Osteoblast (primary cell): ENCODE results near the gene PDE4B. TPM values are rescaled to one million over a fixed set of nuclear protein-coding genes. Genes with fewer than 3 reads are reported as not detected.

Experiments
- DNase-seq: peaks from one replicate; pipeline ENCODE4 v3.0.0; 2011; ENCODE audit warnings: low spot score, mixed read lengths; ENCODE audit not compliant: insufficient read length; ENCODE audit errors: missing footprints
- H2AFZ ChIP-seq: 2 replicates; pipeline ENCODE4 v1.6.0; 2011; ENCODE audit warnings: mild to moderate bottlenecking, low read length
- H3K27ac ChIP-seq: 2 replicates; pipeline ENCODE4 v1.5.1; 2011; ENCODE audit warnings: mild to moderate bottlenecking, low read depth, low read length, moderate library complexity
- H3K27me3 ChIP-seq: 2 replicates; pipeline ENCODE4 v1.6.0; 2012; ENCODE audit warnings: mild to moderate bottlenecking, control low read depth, inconsistent platforms, low read length, moderate library complexity; ENCODE audit not compliant: insufficient read depth
- H3K36me3 ChIP-seq: 2 replicates; pipeline ENCODE4 v1.5.1; 2011; ENCODE audit warnings: mild to moderate bottlenecking, low read length, control low read depth, moderate library complexity; ENCODE audit not compliant: insufficient read depth
- H3K4me1 ChIP-seq: 2 replicates; pipeline ENCODE4 v1.5.1; 2011; ENCODE audit warnings: mild to moderate bottlenecking, low read length, control low read depth, moderate library complexity; ENCODE audit not compliant: insufficient read depth
- H3K4me2 ChIP-seq: 2 replicates; pipeline ENCODE4 v1.6.0; 2011; ENCODE audit warnings: mild to moderate bottlenecking, low read length; ENCODE audit not compliant: insufficient read depth
- H3K4me3 ChIP-seq: fragments of 200-600 bp; sonication (generic); 3 replicates; pipeline ENCODE4 v1.5.1; 2012; ENCODE audit warnings: mild to moderate bottlenecking, low read length, inconsistent platforms; ENCODE audit not compliant: insufficient read depth
- H3K79me2 ChIP-seq: 2 replicates; pipeline ENCODE4 v1.6.0; 2012; ENCODE audit warnings: mild to moderate bottlenecking, low read length, control low read depth, inconsistent platforms; ENCODE audit not compliant: insufficient read depth
- H3K9me3 ChIP-seq: 2 replicates; pipeline ENCODE4 v1.5.1; 2011; ENCODE audit warnings: low read depth, low read length, control low read depth
- H4K20me1 ChIP-seq: 2 replicates; pipeline ENCODE4 v1.6.0; 2012; ENCODE audit warnings: mild to moderate bottlenecking, low read length, control low read depth; ENCODE audit not compliant: insufficient read depth
- CTCF ChIP-seq: IDR thresholded peaks from 2 replicates; pipeline ENCODE4 v1.5.1; 2011; ENCODE audit warnings: mild to moderate bottlenecking, low read depth, low read length, moderate library complexity; ENCODE audit errors: extremely low read depth
- total RNA-seq: library from RNA; depleted of rRNA; stranded (reverse); fragments of >200 nt; gene quantifications from 2 replicates; pipeline ENCODE4 v1.2.3, GENCODE V29; 2012

The PDE4B gene
- total RNA-seq, 1 donor: 21.4 TPM

GRCh38 chr1:65940126-65940525, 147.4 kb downstream of the PDE4B start:
- Histone ChIP-seq H3K27ac (no peak overlapping the region), H3K9me3 (no peaks in the 10 kb centered on the region), H3K36me3 (no peaks in the 10 kb centered on the region), H3K4me2 (no peak overlapping the region), H3K4me1 (peaks cover 5% of the 10 kb centered on the region), H4K20me1 (no peaks in the 10 kb centered on the region), H2AFZ (no peak overlapping the region), H3K79me2 (no peaks in the 10 kb centered on the region), H3K4me3 (no peak overlapping the region), H3K27me3 (no peaks in the 10 kb centered on the region)
- TF ChIP-seq CTCF: no peak
- no peak for DNase-seq

GRCh38 chr1:65942476-65942875, 149.8 kb downstream of the PDE4B start:
- no peaks in the 10 kb centered on the region for H3K27me3 ChIP-seq
- no peaks in the 10 kb centered on the region for H4K20me1 ChIP-seq
- no peak for DNase-seq
- peaks cover under 1% of the 10 kb centered on the region for H3K4me1 ChIP-seq
- H3K9me3 ChIP-seq: no peaks in the 10 kb centered on the region
- no peak for TF ChIP-seq CTCF
- H3K4me3 ChIP-seq: no peak overlapping the region
- H2AFZ ChIP-seq: no peak overlapping the region
- H3K36me3 ChIP-seq: no peaks in the 10 kb centered on the region
- H3K79me2 ChIP-seq: no peaks in the 10 kb centered on the region
- H3K4me2 ChIP-seq: no peak overlapping the region
- H3K27ac ChIP-seq: no peak overlapping the region

GRCh38 chr1:65946376-65946775, 153.7 kb downstream of the PDE4B start:
- Histone ChIP-seq H3K4me3 (no peak overlapping the region), H3K4me2 (no peak overlapping the region), H4K20me1 (no peaks in the 10 kb centered on the region), H3K27ac (no peak overlapping the region), H3K9me3 (no peaks in the 10 kb centered on the region), H3K36me3 (no peaks in the 10 kb centered on the region), H2AFZ (no peak overlapping the region), H3K27me3 (no peaks in the 10 kb centered on the region), H3K79me2 (no peaks in the 10 kb centered on the region), H3K4me1 (peaks cover 8% of the 10 kb centered on the region)
- no peak for DNase-seq
- TF ChIP-seq CTCF: no peak

GRCh38 chr1:65946960-65947359, 154.3 kb downstream of the PDE4B start:
- Histone ChIP-seq H4K20me1 (no peaks in the 10 kb centered on the region), H3K36me3 (no peaks in the 10 kb centered on the region), H3K27me3 (no peaks in the 10 kb centered on the region), H3K79me2 (no peaks in the 10 kb centered on the region), H2AFZ (no peak overlapping the region), H3K4me3 (no peak overlapping the region), H3K4me2 (no peak overlapping the region), H3K9me3 (no peaks in the 10 kb centered on the region), H3K4me1 (peaks cover 8% of the 10 kb centered on the region), H3K27ac (no peak overlapping the region)
- no peak for TF ChIP-seq CTCF
- DNase-seq: no peak
